ENCODE data around the gene TET3.

Gene TET3

DNA sequence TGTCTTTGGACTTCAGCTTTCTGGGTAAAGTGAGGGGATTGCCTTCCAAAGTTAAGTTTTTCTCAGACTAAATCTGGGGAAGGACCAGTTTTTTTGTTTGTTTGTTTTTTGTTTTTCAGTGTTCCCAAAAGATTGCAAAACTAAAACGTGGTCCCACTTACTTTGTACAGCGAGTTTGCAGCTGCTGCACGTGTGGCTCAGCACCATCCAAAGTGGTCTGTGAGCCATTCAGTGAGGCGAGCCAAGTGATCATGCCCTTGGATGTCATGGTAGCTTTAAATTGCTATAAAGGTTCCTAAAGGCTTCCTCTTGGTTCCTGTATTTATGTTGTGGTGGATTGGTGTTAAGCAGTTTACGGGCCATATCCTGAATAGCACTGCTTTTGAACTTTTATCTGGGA, 23.0 kb downstream of the TET3 start:
- no peak for DNase-seq

DNA sequence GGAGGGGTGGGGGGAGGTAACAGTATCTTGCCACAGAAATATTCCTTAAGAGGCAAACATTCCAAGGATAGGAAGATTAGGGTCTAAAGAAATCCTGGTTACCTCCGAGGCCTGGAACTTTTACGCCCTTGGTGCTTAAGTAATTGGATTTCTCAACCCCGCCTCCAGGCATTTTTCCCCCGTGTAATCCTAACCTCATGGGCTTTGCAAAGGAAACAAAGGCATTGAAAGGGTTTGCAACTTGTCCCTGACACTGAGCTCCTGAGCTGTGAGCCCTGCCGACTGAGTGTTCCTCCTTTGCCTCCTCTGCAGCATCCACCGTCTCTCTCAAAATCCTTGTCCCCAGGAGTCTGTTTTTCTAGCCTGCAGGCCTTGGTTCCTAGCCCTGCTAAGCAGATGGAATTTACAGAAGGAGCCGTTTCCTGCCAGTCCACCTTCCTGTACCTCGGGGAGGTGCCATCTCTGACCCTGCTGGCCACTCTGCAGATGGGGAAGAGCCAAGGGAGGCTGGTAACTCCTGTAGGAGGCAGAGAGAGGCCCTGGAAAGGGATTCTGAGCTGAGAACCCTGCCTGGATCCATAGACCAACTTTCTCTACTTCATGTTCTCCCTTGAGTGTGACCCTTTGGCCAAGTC, 24.2 kb downstream of the TET3 start:
- no peak for DNase-seq

DNA sequence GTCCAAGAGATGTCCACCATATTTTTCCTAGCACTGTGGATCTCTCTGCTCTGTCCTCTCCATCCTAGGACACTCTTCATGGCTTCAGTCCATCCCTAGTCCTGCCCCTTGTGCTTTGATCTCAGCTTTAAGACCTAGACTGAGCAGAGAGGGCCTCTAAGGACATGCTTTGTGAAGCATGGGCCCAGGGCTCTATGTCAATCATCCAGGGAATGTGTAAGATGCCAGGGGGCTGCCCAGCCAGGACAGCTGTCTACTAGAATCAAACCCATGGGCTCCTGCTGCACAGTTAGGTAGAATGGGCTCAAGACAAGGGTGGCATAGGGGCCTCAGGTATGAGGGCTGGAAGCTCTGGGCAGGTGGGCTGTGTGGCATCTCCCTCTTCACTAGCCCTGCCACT, 24.9 kb downstream of the TET3 start:
- DNase-seq = no peak

DNA sequence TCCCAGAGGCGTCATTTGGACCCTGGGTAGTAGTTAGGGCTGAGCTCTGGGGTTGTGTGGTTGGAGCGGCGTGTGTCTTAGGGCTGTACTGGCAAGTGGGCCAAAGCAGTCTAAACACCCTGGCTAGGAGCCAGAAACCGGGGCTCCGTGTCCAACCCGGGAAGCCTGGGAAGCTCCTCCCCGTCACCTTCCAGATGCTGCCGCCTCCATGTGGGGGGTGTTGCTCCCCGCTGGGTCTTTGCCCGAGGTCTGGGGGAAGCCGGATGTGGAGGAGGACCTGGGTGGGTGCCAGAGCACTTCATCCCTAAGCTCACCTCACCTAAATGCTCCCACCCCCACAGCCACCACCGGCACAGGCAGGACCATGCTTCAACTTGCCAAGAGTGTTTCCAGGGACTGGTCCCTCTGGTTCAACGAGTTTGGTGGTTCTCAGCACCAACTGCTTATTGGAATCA, 25.4 kb downstream of the TET3 start:
- DNase-seq = no peak

DNA sequence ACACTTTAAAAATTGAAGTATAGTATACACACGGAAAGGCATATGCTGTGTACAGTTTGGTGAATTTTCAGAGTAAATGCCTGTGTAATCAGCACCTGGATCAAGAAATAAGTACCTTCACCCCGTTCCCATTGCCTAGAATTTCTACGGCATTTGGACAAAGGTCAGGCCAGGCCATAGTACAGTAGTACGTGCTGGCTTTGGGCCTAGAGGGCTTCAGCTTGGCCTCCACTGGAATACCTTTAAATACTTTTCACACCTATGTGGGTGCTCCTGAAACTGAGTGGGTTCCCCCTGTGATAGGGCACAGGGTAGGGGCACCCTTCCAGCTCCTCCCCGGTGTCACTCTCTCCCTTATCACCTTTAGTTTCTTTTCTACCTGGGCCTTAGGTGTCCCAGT, 26.5 kb downstream of the TET3 start:
- no peak for DNase-seq

DNA sequence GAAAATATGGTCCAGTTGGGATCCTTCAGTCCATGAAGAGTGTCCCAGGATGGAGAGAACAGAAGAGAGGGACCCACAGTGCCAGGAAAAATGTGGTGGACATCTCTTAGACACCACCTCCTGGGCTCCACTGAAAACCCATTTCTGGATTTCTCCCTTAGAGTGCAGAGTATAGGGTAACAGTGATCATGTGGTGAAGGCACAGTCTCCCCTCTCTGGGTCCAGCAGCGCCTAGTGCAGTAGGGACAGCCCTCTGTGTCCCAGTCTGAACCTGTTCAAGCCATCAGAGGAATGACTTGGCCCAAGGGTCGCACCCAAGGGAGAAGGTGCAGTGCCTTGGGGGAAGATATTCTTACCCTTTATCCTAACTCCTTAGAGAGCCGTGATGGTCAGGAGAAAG, 30.1 kb downstream of the TET3 start:
- no peak for DNase-seq

DNA sequence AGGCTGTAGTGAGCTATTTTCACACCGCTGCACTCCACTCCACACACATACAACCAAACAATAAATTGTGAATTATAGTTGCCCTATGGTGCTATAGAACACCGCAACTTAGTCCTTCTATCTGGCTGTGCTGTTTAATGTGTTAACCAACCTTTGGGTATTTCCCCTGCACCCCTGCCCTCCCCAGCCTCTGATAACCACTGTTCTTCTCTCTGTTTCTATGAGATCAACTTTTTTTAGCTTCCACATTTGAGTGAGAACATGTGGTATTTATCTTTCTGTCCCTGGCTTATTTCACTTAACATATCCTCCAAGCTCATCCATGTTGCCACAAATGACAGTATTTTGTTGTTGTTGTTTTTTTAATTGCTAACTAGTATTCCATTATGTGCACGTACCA, 32.5 kb downstream of the TET3 start:
- no peak for DNase-seq

DNA sequence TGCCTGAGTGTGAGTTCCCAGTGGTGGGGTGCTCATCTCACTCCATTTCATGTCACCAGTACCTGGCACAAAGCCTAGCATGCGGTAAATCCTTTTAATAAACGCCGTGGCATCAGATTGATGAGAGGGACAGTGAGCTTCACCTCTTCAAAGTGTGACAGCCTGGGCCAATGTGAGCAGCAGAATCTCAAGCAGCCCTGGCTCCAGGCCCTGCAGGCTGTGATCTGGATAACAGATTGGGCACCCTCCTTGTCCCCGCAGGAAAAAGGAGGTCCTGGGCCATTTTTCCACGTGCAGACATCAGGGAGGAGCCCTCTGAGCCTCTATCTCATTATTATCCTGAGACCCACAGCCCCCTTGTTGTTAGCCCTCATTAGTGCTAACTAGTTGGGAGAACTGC, 34.8 kb downstream of the TET3 start:
- no peak for DNase-seq

DNA sequence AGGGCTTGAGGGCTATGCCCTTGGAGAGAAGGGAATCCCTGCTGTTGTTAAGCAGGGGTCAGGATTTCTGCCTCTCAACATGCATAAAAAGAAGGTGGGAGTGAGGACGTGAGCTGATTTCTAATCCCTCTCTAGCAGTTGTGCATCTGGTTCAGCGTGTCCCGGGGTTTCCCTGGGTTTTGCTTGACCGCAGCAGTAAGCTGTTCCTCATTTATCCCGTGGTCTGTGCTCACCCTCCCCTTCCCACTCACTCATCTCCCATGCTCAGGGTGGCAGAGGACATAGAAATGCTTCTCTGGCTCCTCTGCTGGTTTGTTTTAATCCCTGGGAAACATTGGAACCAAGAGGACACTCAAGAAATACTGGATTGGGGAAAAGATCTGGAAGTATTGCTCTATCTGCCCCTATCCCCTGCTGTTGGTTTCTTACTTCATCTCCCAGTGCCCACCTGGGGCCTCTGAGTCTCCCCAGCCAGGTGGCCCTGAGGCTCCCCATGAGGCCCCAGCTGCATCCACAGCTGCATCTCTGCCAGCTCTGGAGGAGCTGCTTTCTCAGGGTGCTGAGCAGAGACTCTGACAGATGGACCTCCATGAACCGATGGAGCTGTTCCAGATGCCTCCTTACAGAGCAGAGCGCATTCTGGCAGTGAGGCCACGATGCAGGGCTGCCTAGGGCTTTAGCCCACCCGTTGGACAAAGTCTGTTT, 36.1 kb downstream of the TET3 start:
- DNase-seq = peak; percentile 41 to 56

DNA sequence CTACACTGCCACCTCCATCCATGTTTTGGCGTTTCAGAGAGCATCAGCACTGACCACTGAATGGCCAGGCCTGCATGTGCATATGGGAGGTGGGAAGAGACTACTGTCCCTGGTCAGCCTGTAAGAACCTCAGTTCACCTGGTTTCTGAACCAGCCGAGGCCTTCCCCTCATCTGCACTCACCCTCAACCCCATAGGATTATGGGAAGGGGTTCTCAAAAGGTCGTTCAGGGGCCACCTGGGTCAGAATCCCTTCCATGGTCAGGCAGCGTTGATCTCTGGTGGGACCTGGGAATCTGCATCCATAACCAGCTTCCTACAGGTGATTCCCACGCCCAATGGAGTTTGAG, 36.7 kb downstream of the TET3 start:
- no peak for DNase-seq

DNA sequence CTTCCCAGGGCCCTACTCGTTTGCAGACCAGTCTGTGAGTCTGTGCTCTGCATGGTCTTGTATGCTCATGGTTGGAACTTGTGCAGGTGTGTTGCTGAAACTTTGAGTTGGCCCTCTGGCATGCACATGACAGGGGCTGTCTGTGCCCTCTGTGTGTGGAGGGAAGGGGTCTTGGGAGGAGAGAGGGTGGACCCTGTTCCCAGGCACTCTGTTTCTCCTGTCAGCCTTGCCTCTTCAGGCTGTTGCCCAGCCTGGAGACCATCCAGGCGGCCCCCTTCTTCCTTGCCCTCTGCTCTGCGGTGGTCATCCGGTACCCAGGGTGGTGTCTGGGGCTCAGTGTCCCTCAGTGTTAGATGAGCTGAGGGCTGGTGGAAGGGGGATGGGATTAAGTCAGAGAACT, 39.5 kb downstream of the TET3 start:
- no peak for DNase-seq

DNA sequence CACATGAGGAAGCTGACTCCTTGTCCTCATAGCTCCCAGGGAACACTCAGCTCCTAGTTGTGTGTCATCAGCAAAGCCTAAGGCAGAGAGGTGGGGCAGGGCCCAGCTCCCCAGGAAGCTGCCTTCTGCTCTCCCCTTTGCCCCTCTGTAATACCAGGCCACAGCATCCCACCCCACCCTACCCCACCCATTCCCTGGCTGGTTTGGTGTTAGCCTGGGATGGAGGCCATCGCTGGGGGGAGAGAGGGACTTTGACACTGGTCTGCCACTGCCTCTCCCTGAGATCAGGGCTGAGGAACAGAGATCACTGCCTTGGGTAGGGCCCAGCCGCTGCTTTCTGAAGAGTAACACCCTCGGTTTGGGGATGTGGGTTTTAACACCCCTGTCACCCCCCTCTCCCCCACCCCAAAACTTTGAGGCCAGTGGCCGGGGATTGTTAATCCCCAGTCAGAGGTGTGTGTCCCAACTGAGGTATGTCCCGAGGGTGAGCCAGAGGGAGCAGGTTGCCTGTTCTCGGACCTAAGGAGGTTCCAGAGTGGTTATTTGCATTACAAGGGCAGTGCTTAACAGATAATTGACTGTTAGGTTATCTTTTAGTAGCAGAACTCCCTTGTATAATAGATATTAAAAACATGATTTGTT, 41.4 kb downstream of the TET3 start:
- no peak for DNase-seq

DNA sequence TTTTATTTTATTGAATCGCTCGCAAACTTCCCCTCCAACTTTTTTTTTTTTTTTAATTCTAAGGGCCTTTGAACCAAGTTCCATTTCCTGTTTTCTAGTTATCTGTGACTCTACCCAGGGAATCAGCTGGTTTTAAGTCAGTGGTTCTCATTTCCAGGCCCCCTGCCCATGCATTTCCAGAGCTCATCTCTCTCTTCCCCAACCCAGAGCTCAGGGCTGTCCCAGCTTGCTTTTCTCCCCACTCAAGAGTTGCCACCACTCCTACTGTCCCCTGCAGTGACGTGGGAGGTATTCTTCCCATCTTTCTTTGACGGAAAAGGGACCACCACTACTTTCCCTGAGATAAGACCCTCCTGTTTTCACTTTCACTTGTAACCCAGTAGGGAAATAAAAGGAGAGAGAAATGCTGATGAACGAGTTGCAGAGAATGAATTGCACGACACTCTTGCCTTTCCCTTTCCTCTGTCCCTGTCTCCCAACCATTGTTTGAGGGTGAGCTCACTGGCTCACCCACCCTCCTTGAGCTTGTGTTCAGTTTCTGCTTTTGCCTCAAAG, 42.1 kb downstream of the TET3 start:
- DNase-seq = no peak

DNA sequence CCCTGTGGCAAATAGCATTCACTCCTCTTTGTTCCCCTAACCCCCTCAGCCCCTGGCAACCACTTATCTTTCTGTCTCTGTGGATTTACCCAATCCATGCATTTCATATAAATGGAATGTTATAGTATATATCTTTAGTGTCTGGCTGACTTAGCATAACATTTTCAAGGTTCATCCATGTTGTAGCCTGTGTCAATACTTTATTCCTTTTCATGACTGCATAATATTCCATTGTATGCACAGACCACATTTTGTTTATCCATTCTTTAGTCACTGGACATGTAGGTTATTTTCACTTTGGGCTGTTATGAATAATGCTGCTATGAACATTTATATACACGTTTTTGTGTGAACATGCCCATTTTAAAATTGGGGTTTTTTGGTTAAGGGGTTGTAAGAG, 42.8 kb downstream of the TET3 start:
- no peak for DNase-seq

DNA sequence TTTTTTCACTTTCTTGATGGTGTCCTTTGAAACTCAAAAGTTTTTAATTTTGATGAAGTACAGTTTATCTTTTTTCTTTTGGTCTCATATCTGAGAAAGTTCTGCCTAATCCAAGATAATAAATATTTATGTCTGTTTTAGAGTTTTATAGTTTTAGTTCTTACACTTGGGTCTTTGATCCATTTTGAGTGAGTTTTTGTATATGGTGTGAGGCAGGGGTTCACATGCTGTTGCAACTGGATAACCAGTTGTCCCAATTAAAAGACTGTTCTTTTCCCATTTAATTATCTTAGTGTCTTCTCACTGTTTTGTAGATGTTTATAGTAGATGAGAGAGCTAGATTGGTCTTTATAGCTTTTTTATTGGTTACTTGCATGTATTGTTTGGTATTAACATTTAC, 43.6 kb downstream of the TET3 start:
- DNase-seq = no peak

DNA sequence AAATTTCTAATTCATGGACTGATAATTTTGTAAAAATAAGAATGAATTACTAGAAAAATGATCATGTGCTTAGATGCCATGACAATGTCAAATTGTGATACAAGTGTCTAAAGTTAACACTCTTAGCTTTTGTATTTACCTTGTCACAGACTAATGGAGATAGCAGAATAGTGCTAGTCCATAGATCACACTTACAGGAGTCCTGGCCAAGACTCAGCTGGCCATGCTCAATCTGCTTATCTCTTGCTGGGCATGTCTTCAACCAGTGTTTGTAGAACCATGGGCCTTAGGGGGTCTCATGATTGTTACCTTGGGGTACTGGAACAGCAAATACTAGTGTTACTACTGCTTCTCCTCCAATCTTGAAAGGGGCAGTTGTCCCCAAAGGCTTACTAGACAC, 44.0 kb downstream of the TET3 start:
- DNase-seq = no peak

DNA sequence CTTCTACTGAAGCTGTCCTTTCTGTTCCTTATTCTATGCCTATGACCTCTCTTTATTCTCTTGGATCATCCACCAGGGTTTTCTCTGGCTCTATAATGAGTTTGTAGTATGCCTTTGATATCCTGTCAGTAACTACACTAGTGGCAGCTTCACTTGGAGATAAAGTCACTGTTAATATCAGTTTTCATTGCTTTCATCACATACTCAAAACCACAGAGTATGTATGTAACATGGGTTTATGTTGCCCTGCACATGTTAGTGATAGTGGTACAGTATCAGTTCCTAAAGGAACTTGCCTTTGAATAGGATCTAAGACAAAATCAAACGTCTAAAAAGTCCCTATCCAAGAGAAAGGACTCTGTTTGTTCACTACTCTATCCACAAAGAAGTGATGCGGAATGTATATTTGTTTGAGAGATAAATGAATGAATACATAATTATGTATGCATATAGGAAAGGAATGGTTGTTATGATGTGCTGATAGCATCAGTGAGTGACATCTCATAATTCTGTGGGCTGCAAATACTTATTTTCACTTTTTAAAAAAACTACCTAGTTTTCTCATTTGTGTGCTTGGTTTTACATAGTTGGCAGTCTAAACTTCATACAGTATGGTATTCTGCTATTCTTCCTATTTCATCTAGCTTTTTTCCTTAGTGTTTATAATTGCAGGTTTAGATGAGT, 45.1 kb downstream of the TET3 start:
- DNase-seq = no peak

DNA sequence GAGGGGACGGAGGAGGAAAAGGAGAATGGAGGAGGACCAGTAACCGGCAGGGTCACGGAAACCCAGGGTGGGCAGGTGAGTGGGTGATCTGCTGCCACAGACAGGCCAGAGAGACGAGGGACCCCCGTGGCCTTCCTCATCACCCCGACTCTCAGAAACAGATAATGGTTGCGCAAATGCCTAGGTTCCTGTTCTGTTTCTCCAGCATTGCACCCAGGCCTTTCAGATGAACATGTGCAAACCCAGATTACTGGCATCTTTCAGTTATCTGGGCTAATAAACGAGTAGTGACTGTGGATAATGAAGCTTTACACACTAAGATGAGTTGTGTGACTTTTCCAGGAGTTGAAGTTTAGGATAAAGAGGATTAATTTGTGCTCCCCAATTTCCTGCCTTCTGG, 46.5 kb downstream of the TET3 start:
- DNase-seq = peak; percentile 49 to 50

DNA sequence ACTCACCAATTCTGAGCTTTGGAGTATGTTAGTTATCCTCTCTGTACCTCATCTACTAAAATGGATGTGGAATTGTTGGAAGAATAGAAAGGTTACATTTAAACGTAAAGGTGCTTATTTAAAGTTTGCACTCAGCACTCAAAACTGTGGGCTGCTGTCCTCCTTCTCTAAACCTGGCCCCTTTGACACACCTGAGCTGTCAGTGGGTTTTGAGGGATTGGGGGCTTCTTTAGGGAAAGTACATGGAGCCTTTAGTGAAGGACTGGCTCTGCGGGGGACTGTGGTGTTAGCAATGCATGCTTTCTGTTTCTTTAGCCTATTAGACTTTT, 47.2 kb downstream of the TET3 start:
- no peak for DNase-seq

DNA sequence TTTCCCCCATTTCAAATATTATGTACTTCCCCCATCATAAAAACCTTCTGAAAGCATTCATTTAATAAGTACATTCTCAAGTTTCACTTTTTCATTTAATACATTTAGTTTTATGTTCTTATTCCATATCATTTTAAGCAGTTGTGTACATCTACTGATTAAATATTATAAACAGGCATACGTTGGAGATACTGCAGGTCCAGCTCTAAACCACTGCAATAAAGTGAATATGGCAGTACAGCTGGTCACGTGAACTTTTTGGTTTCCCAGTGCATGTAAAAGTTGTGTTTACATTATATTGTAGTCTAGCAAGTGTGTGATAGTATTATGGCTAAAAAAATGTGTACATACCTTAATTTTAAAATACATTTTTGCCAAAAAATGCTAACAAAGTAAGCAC, 48.7 kb downstream of the TET3 start:
- no peak for DNase-seq

Data from Kasumi-1 (cell line).